GM19468 (cell line): Measurements from ENCODE around the gene CUL2.
A peak's percentile ranks its signal among the peaks of the same experiment; 100 is the strongest.

ENCODE experiments used
- ATAC-seq: cut with Tn5 transposase; IDR thresholded peaks from one replicate; pipeline ENCODE4 v1.9.1; 2021; ENCODE audit warnings: mild to moderate bottlenecking, moderate library complexity, moderate number of reproducible peaks; ENCODE audit not compliant: unreplicated experiment; ENCODE audit errors: extremely low read depth

CUL2 gene

GRCh38 chr10:35090162-35090954 lies at the start of gene CUL2:
Gene CUL2 (minus strand): TSS chr10:35090341. CDS start chr10:35071317, 19,024 bp downstream.
- ATAC-seq, result peak; percentile 65

GRCh38 chr10:35136263-35136815 lies 46.2 kb upstream of the CUL2 start:
- ATAC-seq, result peak; percentile 50

- ATAC-seq, result no peak
Measured at GRCh38 chr10:35135861-35136260, 45.7 kb upstream of the CUL2 start.

- ATAC-seq, result no peak
Measured at GRCh38 chr10:35133586-35133985, 43.4 kb upstream of the CUL2 start.

GRCh38 chr10:35132727-35133126 lies 42.6 kb upstream of the CUL2 start:
- ATAC-seq, result no peak

GRCh38 chr10:35130663-35131062 lies 40.5 kb upstream of the CUL2 start:
- ATAC-seq, result no peak

GRCh38 chr10:35129185-35129674 lies 39.1 kb upstream of the CUL2 start:
- ATAC-seq, result no peak

- ATAC-seq, result no peak
Measured at GRCh38 chr10:35127289-35127891, 37.2 kb upstream of the CUL2 start.

- peak; percentile 83 for ATAC-seq
Measured at GRCh38 chr10:35126530-35127288, 36.6 kb upstream of the CUL2 start, which contains the start of gene CREM. Gene CREM (plus strand): TSS chr10:35126846. CDS start chr10:35137836, 10,990 bp downstream.

GRCh38 chr10:35126062-35126529 lies 36.0 kb upstream of the CUL2 start:
- no peak for ATAC-seq

- no peak for ATAC-seq
Measured at GRCh38 chr10:35124540-35124939, 34.4 kb upstream of the CUL2 start.

GRCh38 chr10:35119378-35119777 lies 29.2 kb upstream of the CUL2 start:
- ATAC-seq, result no peak

- no peak for ATAC-seq
Measured at GRCh38 chr10:35112571-35112970, 22.4 kb upstream of the CUL2 start.

GRCh38 chr10:35103882-35104281 lies 13.7 kb upstream of the CUL2 start:
- ATAC-seq, result no peak

- no peak for ATAC-seq
Measured at GRCh38 chr10:35097510-35097909, 7.4 kb upstream of the CUL2 start.

- no peak for ATAC-seq
Measured at GRCh38 chr10:35096312-35096711, 6.2 kb upstream of the CUL2 start.

- ATAC-seq, result no peak
Measured at GRCh38 chr10:35092851-35093250, 2.7 kb upstream of the CUL2 start.

GRCh38 chr10:35091994-35092790 lies 2.1 kb upstream of the CUL2 start:
- ATAC-seq, result no peak

- ATAC-seq, result peak; percentile 18
Measured at GRCh38 chr10:35089611-35090161, 455 bp downstream of the CUL2 start.
